Measurements from ENCODE around the gene LLPH.

Gene LLPH

DNA sequence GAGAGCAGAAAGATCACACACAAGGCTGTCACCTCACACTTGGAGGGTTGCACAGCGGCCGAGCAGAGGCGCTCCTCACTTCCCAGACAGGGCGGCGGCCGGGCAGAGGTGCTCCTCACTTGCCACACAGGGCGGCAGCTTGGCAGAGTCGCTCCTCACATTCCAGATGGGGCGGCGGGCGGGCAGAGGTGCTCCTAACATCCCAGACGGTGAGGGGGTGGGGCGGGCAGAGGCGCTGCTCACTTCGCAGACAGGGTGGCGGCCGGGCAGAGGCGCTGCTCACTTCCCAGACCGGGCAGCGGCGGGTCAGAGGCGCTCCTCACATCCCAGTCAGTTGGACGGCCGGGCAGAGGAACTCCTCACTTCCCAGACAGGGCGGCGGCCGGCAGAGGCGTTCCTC, 30.2 kb upstream of the LLPH start:
- H3K27me3 Mint-ChIP-seq: no peaks in the 10 kb centered on the region
- peaks cover 22% of the 10 kb centered on the region for H3K36me3 Mint-ChIP-seq (ENCODE audit: insufficient read depth)
- H3K27ac Mint-ChIP-seq: no peak overlapping the region
- H3K9me3 Mint-ChIP-seq: no peaks in the 10 kb centered on the region
- no peak overlapping the region for H3K4me3 Mint-ChIP-seq
- peaks cover 42 to 70% of the 10 kb centered on the region in 2 donors for H3K4me1 Mint-ChIP-seq (ENCODE audit: low read depth in 2 of 2)
- DNase-seq: no peak
- ATAC-seq (replicated peaks): no peak

DNA sequence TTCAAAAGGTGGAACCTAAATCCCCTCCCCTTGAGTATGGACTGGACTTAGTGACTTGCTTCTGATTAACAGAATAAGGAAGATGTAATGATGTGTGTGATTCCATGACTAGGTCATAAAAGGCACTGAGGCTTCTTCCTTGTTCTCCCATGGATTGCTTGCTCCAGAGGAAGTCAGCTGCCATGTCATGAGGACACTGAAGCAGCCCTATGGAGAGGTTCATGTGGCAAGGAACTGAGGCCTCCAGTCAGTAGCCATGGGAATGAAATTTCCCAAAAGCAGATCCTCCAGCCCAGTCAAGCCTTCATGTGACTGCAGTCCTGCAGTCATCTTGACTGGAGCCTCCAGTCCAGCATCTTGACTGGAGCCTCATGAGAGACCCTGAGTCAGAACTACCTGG, 28.6 kb upstream of the LLPH start:
- Mint-ChIP-seq H3K4me3 (no peak overlapping the region), H3K27ac (no peak overlapping the region), H3K9me3 (no peaks in the 10 kb centered on the region), H3K36me3 (ENCODE audit: insufficient read depth) (peaks cover 23% of the 10 kb centered on the region), H3K27me3 (no peaks in the 10 kb centered on the region), H3K4me1 (ENCODE audit: low read depth in 2 of 2) (peaks cover 38 to 67% of the 10 kb centered on the region in 2 donors)
- no peak for ATAC-seq (replicated peaks)
- no peak for DNase-seq

DNA sequence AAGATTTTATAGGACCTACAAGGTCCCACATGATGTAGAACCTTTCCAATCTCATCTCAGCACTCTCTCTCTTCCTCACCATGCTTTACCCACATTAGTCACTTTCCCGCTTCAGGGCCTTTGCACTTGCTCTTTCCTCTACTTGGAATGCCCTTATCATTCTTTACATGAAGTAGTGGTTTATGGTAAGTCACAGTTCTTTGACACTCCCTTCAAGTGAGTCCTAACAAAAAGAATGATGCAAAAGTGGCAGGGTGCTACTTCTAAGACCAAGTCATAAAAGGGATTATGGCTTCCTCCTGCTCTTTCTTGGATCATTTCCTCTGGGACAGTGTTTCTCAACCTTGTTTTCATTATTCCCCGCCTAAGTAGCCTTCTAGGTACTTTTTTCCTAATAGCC, 26.1 kb upstream of the LLPH start:
- Mint-ChIP-seq H3K4me3 (peak overlapping the region in 1 of 2 donors; percentile 28), H3K27me3 (no peaks in the 10 kb centered on the region), H3K36me3 (ENCODE audit: insufficient read depth) (peaks cover 28% of the 10 kb centered on the region), H3K9me3 (no peaks in the 10 kb centered on the region), H3K27ac (peak overlapping the region; percentile 4 to 55), H3K4me1 (ENCODE audit: low read depth in 2 of 2) (peaks cover 32 to 47% of the 10 kb centered on the region in 2 donors)
- ATAC-seq (replicated peaks) (no peak), DNase-seq (no peak)

DNA sequence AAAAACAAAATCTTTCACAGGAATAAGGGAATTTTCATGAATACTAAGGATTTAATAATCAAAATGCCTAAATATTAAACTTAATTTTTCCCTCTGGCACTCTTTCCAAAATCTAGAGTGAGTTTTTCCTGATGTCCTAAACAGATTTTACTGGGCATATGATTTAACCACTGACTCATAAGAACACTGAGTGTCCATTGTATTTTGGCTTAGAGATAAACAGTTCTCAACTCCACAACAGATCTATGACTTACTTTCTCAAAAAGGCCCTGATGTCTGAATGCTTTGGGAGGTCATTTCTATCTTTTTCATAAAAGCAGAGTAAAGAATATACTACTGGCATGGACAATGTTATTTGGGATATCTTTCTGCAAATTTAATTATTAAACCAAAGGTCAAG, 24.2 kb upstream of the LLPH start:
- Mint-ChIP-seq H3K4me1 (ENCODE audit: low read depth in 2 of 2) (peaks cover 29 to 46% of the 10 kb centered on the region in 2 donors), H3K4me3 (no peak overlapping the region), H3K9me3 (no peaks in the 10 kb centered on the region), H3K27me3 (no peaks in the 10 kb centered on the region), H3K36me3 (ENCODE audit: insufficient read depth) (peaks cover 25% of the 10 kb centered on the region), H3K27ac (peak overlapping the region; percentile 39 to 47)
- no peak for DNase-seq
- no peak for ATAC-seq (replicated peaks)

DNA sequence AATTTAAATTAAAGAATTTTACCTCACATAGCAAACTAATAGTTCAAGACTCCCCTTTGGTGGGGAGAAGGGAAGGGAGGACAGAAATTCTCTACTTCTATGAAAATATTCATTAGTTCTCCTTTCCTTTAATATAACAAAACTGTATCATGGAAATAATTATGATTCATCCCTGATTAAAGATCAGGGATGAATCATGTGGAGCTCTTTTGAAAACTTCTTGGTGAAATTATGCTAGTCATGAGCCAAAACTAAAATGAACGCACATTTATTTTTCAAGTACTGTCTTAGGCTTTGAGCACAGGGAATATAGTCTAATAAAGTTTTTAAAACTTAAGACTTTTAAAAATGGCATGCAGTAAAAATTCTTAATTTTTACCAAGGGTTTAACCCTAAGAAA, 22.2 kb upstream of the LLPH start:
- Mint-ChIP-seq H3K27ac (no peak overlapping the region), H3K36me3 (ENCODE audit: insufficient read depth) (peaks cover 25% of the 10 kb centered on the region), H3K9me3 (no peaks in the 10 kb centered on the region), H3K4me3 (no peak overlapping the region), H3K27me3 (no peaks in the 10 kb centered on the region), H3K4me1 (ENCODE audit: low read depth in 2 of 2) (peaks cover 22 to 36% of the 10 kb centered on the region in 2 donors)
- ATAC-seq (replicated peaks): no peak
- DNase-seq: no peak

DNA sequence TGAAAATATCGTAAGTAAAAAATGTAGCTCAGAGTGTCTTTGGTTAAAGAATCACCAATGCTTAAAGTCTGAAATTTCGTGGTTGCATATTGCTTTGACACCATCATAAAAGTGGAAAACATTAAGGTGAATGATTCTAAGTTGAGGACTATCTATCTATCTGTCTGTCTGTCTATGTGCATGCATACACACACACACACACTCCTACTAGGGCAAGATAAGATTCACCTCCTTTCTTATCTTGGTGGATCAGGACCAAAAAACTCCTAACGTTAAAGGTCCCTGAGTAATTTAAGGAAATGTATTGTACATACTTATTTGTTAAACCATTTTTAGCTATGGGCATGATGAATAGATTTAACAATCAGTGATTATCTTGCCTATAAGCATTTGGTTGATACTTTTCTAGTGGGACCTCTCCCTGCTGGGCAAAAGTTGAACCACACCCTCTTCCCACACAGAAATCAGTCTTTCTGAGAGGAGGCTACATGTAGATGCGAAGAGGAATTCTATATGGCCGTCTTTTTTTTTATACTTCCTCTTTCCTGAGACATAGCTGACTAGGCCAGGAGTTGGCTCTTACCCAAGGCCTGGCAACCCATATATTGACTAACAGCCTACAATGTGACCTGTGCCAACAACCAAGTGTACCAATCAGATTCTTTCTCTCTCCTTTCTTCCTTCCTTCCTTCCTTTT, 19.3 kb upstream of the LLPH start:
- H3K27me3 Mint-ChIP-seq: no peaks in the 10 kb centered on the region
- peak overlapping the region in 1 of 2 donors; percentile 69 for H3K27ac Mint-ChIP-seq
- no peaks in the 10 kb centered on the region for H3K9me3 Mint-ChIP-seq
- peaks cover 31% of the 10 kb centered on the region for H3K36me3 Mint-ChIP-seq (ENCODE audit: insufficient read depth)
- DNase-seq (no peak), ATAC-seq (replicated peaks) (no peak)
- peaks cover 5 to 14% of the 10 kb centered on the region in 2 donors for H3K4me1 Mint-ChIP-seq (ENCODE audit: low read depth in 2 of 2)
- no peak overlapping the region for H3K4me3 Mint-ChIP-seq

DNA sequence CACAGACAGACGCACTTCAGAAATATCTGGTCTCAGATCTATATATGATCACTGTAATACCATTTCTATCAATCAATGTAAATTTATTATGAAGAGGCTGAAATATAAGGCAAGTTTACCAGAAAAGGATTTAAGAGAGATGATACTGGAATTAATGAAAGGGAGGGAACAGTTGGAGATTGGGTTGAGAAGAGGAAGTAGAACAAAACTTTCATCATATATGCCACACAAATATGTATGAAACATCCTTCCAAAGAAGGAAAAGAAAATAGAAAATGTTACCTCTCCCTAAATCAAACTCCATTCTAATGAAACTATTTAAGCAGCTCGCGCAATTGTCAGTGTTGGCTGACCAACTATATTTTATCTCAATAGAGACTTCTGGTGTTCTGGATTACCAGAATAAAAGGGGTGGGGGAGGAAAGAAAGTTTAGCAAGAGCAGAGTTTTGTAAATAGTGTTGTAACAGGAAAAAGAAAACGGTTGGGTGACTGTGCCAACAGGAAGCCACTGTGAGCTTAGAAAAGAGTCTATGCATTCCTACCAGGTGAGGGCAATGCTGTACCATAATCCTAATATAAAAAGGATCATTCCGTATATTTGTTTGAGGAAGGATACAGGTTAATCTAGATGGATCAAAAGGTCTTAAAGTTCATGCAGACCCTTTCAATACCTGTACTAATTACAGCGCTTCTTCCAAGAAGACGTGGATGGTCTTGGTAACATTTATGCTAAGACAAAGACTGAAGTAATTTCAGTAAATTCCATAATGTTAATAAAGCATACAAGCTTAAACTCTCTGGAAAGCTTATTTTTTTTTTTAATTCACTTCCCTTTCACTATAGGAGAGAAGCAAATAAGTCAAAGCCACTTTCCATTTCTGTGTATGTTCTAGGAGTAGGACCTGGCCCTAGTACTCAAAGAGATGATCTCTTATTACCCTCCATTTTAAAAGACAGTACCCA, 14.5 kb upstream of the LLPH start:
- Mint-ChIP-seq H3K4me3 (no peak overlapping the region), H3K4me1 (ENCODE audit: low read depth in 2 of 2) (peaks cover 0 to 6% of the 10 kb centered on the region in 2 donors), H3K9me3 (peaks cover 0 to 9% of the 10 kb centered on the region in 2 donors), H3K36me3 (ENCODE audit: insufficient read depth) (peaks cover 41% of the 10 kb centered on the region), H3K27me3 (no peaks in the 10 kb centered on the region), H3K27ac (peak overlapping the region; percentile 15 to 16)
- ATAC-seq (replicated peaks) (no peak), DNase-seq (no peak)

DNA sequence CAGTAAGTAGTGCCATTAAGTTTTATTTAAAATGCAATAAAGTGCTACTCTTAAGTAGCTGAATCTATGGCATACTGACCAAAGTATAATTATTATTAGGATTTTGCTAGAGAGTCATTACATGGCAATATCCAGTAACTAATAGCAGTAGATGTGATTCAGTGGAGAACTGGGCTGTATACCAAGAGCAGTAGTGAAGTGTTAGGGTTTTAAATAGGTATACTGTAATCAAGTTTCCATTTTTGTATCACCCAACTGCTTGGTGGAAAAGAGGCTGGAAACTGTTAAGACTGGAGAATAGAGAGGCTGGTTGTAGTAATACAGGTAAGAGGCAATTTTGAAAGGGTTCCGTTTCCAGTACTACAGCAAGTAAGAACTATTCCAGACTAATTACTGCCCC, 13.3 kb upstream of the LLPH start:
- Mint-ChIP-seq H3K36me3 (ENCODE audit: insufficient read depth) (peaks cover 34% of the 10 kb centered on the region), H3K4me1 (ENCODE audit: low read depth in 2 of 2) (peaks cover 0 to 6% of the 10 kb centered on the region in 2 donors), H3K27ac (no peak overlapping the region), H3K9me3 (peaks cover 0 to 11% of the 10 kb centered on the region in 2 donors), H3K27me3 (no peaks in the 10 kb centered on the region), H3K4me3 (no peak overlapping the region)
- DNase-seq (no peak), ATAC-seq (replicated peaks) (no peak)

DNA sequence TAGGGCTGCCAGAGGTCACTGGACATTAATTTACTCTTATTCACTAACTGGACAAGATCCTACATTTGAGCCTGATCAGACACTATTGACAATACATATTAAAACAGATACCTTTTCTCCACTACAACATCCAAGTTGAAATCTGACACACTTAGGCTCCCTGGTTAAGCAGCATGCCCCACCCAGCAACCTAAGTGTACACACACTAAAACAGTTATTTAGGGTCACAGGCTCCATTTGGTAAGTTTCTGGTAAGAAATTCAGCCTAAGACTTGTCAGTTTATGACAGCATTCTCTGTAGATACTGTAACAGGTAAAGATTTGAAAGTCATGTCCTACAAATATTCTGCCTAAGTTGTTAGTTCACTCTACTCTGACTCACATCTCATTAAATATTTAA, 12.3 kb upstream of the LLPH start:
- peaks cover 0 to 6% of the 10 kb centered on the region in 2 donors for H3K4me1 Mint-ChIP-seq (ENCODE audit: low read depth in 2 of 2)
- ATAC-seq (replicated peaks) (no peak), DNase-seq (no peak)
- no peak overlapping the region for H3K27ac Mint-ChIP-seq
- no peak overlapping the region for H3K4me3 Mint-ChIP-seq
- no peaks in the 10 kb centered on the region for H3K27me3 Mint-ChIP-seq
- H3K36me3 Mint-ChIP-seq (ENCODE audit: insufficient read depth): peaks cover 38% of the 10 kb centered on the region
- peaks cover 0 to 11% of the 10 kb centered on the region in 2 donors for H3K9me3 Mint-ChIP-seq

DNA sequence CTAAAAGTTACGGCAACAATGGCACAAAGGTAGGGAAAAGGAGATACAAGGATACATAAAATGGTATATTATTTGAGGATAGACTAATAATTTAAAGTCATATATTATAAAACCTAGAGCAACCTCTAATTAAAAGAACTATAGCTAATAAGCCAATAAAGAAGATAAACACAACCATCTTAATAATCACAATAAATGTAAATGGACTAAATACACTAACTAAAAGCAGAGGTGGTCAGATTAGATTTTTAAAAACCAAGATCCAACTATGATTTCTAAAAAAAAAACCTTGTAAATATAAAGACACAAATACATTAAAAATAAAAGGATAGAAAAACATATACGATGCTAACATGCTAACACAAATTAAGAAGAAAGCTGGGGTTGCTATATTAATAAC, 10.7 kb upstream of the LLPH start:
- Mint-ChIP-seq H3K27ac (no peak overlapping the region), H3K27me3 (no peaks in the 10 kb centered on the region), H3K36me3 (ENCODE audit: insufficient read depth) (peaks cover 48% of the 10 kb centered on the region), H3K9me3 (peaks cover 0 to 11% of the 10 kb centered on the region in 2 donors), H3K4me1 (ENCODE audit: low read depth in 2 of 2) (peaks cover 0 to 6% of the 10 kb centered on the region in 2 donors), H3K4me3 (no peak overlapping the region)
- no peak for ATAC-seq (replicated peaks)
- no peak for DNase-seq

DNA sequence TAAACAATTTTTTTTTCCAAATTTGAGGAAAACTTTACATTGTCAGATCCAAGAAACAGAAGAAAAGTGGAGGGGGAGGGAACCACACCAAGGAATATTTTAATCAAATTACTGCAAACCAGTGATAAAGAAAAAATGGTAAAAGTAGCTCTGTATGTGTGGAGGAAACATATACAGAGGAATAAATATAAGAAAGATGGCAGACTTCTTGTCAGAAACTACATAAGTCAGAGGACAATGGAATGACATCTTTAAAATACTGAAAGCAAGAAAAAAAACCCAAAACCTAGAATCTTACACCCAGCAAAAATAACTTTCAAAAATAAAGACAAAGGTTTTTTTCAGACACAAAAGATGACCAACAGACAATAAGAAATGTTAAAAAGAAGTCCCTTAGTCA, 10.2 kb upstream of the LLPH start:
- no peak overlapping the region for H3K4me3 Mint-ChIP-seq
- no peak for ATAC-seq (replicated peaks)
- peaks cover 0 to 6% of the 10 kb centered on the region in 2 donors for H3K4me1 Mint-ChIP-seq (ENCODE audit: low read depth in 2 of 2)

DNA sequence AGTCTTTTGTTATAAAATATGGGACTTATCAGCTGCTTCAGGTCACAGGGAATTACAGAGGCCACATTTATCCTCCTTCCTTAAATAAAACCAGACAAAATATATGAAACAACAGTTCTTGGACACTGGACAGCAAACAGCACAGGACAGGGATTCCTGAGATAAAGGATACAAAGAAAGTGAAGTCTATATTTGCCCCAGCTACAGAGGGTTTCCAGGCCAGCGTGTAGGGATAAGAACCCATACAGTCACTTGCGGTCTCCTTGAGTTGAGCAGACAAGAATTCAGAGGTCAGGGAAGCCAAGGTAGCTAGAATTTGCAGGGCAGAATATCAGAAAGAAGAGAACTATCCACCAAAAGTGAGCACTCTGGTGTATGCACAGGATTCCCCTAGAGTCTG, 8.8 kb upstream of the LLPH start:
- peaks cover 41% of the 10 kb centered on the region for H3K36me3 Mint-ChIP-seq (ENCODE audit: insufficient read depth)
- H3K4me1 Mint-ChIP-seq (ENCODE audit: low read depth in 2 of 2): no peaks in the 10 kb centered on the region
- H3K4me3 Mint-ChIP-seq: no peak overlapping the region
- ATAC-seq (replicated peaks) (no peak), DNase-seq (no peak)
- no peak overlapping the region for H3K27ac Mint-ChIP-seq
- H3K9me3 Mint-ChIP-seq: peaks cover 0 to 11% of the 10 kb centered on the region in 2 donors
- H3K27me3 Mint-ChIP-seq: no peaks in the 10 kb centered on the region

More for the DNA sequence above, 10.2 kb upstream of the LLPH start:
- peaks cover 50% of the 10 kb centered on the region for H3K36me3 Mint-ChIP-seq (ENCODE audit: insufficient read depth)
- H3K27me3 Mint-ChIP-seq: no peaks in the 10 kb centered on the region
- peaks cover 0 to 11% of the 10 kb centered on the region in 2 donors for H3K9me3 Mint-ChIP-seq
- no peak for DNase-seq
- peak overlapping the region in 1 of 2 donors; percentile 10 for H3K27ac Mint-ChIP-seq

DNA sequence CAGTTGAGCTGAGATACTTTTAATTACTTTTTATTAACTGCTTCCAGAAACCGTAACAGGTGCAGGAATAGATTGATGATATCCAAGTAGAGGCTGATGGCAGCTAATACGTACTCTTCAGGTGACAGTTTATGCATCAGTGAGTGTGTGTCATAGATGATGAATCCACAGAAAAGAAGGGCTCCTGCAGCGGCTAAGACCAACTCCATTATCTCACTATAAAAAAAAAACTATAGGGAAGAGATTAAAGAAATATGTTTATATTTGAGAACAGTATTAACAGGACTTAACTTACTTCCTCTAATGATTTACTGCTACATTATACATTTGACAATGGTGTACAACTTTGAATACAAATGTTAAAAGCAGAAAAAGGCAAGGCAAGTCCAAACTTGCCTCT, 7.4 kb upstream of the LLPH start:
- Mint-ChIP-seq H3K9me3 (peaks cover 0 to 11% of the 10 kb centered on the region in 2 donors), H3K4me1 (ENCODE audit: low read depth in 2 of 2) (peaks cover 1 to 3% of the 10 kb centered on the region in 2 donors), H3K27me3 (no peaks in the 10 kb centered on the region), H3K27ac (no peak overlapping the region), H3K4me3 (no peak overlapping the region), H3K36me3 (ENCODE audit: insufficient read depth) (peaks cover 34% of the 10 kb centered on the region)
- ATAC-seq (replicated peaks) (no peak), DNase-seq (no peak)

All from effector memory CD8-positive, alpha-beta T cell (primary cell).